K562 (cell line): ENCODE measurements around the gene ETV4. TPM values are rescaled to one million over a fixed set of nuclear protein-coding genes. Genes with fewer than 3 reads are reported as not detected.
A peak's percentile ranks its signal among the peaks of the same experiment; 100 is the strongest.

ENCODE experiments used
- BCOR ChIP-seq: fragments of 450-650 bp; IDR thresholded peaks from 2 replicates; pipeline ENCODE4 v1.6.1; 2016
- CBX5 ChIP-seq: IDR thresholded peaks from 2 replicates; pipeline ENCODE4 v1.6.1; 2014; ENCODE audit warnings: low read depth, borderline replicate concordance
- CCNT2 ChIP-seq: IDR thresholded peaks from 2 replicates; pipeline ENCODE4 v1.6.1; 2011; ENCODE audit warnings: borderline replicate concordance, low read depth, mild to moderate bottlenecking, moderate library complexity, mixed read lengths, low read length; ENCODE audit not compliant: insufficient read length; ENCODE audit errors: extremely low read depth
- CHD1 ChIP-seq: fragments of 200-600 bp; sonication (generic); IDR thresholded peaks from one replicate; pipeline ENCODE4 v1.6.1; 2012; ENCODE audit warnings: mild to moderate bottlenecking, moderate library complexity, low read length, inconsistent platforms
- CREM ChIP-seq: IDR thresholded peaks from 2 replicates; pipeline ENCODE4 v1.6.1; 2014; ENCODE audit warnings: antibody characterized with exemption, low read depth
- CXXC5 ChIP-seq: fragments of 250-450 bp; sonication (Bioruptor Pico); IDR thresholded peaks from 2 replicates; pipeline ENCODE4 v1.8.0; 2022; ENCODE audit warnings: inconsistent platforms, mild to moderate bottlenecking, moderate library complexity
- DMBX1 ChIP-seq: fragments of 250-450 bp; sonication (Bioruptor Pico); IDR thresholded peaks from 2 replicates; pipeline ENCODE4 v1.8.0; 2022; ENCODE audit warnings: inconsistent platforms, mild to moderate bottlenecking, moderate library complexity, borderline replicate concordance
- EGR1 ChIP-seq: fragments of 450-650 bp; conservative IDR thresholded peaks from 2 replicates; pipeline ENCODE4 v1.6.1; 2017; ENCODE audit warnings: mild to moderate bottlenecking
- FUS ChIP-seq: fragments of 200-400 bp; formaldehyde crosslinking; optimal IDR thresholded peaks from 2 replicates; pipeline ENCODE3; 2017; ENCODE audit warnings: low read depth, low read length
- HDAC2 ChIP-seq: fragments of 450-650 bp; IDR thresholded peaks from 2 replicates; pipeline ENCODE4 v1.6.1; 2016; ENCODE audit warnings: mild to moderate bottlenecking
- KDM1A ChIP-seq, 2 experiments: fragments of 450-650 bp; IDR thresholded peaks; 2 replicates each; pipeline ENCODE4 v1.6.1; 2016; ENCODE audit warnings: mild to moderate bottlenecking in 2 of 2
- KDM2B ChIP-seq: fragments of 250-450 bp; sonication (Bioruptor Pico); IDR thresholded peaks from 2 replicates; pipeline ENCODE4 v1.8.0; 2021; ENCODE audit warnings: mild to moderate bottlenecking, moderate library complexity
- KHSRP ChIP-seq: fragments of 450-650 bp; IDR thresholded peaks from 2 replicates; pipeline ENCODE4 v1.6.1; 2017
- MAZ ChIP-seq, 2 experiments: fragments of 450-650 bp in 1 of 2; sonication (generic) in 1 of 2; formaldehyde crosslinking; IDR thresholded peaks in 1 of 2; conservative IDR thresholded peaks in 1 of 2; 2 replicates each; pipeline versions ENCODE4 v1.4.0 to v1.5.0; 2020; ENCODE audit warnings: mild to moderate bottlenecking in 1 of 2, missing genetic modification reagents in 1 of 2
- MCM2 ChIP-seq: fragments of 450-650 bp; IDR thresholded peaks from 2 replicates; pipeline ENCODE4 v1.6.1; 2017; ENCODE audit warnings: low read depth, mild to moderate bottlenecking
- MYC ChIP-seq, 2 experiments: fragments of 250-450 bp in 1 of 2; sonication (Bioruptor Pico) in 1 of 2; IDR thresholded peaks; 2 replicates each; pipeline versions ENCODE4 v1.5.1 to v1.6.1; 2012 to 2021; ENCODE audit warnings: low read depth in 2 of 2, borderline replicate concordance in 1 of 2, improper control_type of control experiment in 1 of 2, low read length in 1 of 2, mild to moderate bottlenecking in 1 of 2, moderate library complexity in 1 of 2
- PHF21A ChIP-seq: fragments of 450-650 bp; IDR thresholded peaks from 2 replicates; pipeline ENCODE4 v1.6.1; 2017; ENCODE audit warnings: low read depth, borderline replicate concordance
- PYGO2 ChIP-seq: fragments of 450-650 bp; IDR thresholded peaks from 2 replicates; pipeline ENCODE4 v1.6.1; 2016; ENCODE audit warnings: mild to moderate bottlenecking, missing genetic modification characterization, moderate library complexity, missing compliant biosample characterization
- STAT5B ChIP-seq: fragments of 250-450 bp; sonication (Bioruptor Pico); IDR thresholded peaks from 2 replicates; pipeline ENCODE4 v1.8.0; 2021; ENCODE audit warnings: mild to moderate bottlenecking, inconsistent platforms
- SUPT5H ChIP-seq: fragments of 450-650 bp; IDR thresholded peaks from 2 replicates; pipeline ENCODE4 v1.6.1; 2016
- TAF1 ChIP-seq: IDR thresholded peaks from 2 replicates; pipeline ENCODE4 v1.6.1; 2011; ENCODE audit warnings: mild to moderate bottlenecking, low read length, moderate library complexity; ENCODE audit not compliant: insufficient read depth, control insufficient read depth, severe bottlenecking; ENCODE audit errors: extremely low read depth
- TAL1 ChIP-seq: fragments of 450-650 bp; IDR thresholded peaks from 2 replicates; pipeline ENCODE4 v1.6.1; 2016; ENCODE audit warnings: mild to moderate bottlenecking
- TCF3 ChIP-seq: sonication (generic); formaldehyde crosslinking; IDR thresholded peaks from 2 replicates; pipeline ENCODE4 v1.4.0; 2020; ENCODE audit warnings: mild to moderate bottlenecking, missing genetic modification reagents
- ZBTB7A ChIP-seq: IDR thresholded peaks from 2 replicates; pipeline ENCODE4 v1.6.1; 2011; ENCODE audit warnings: low read depth, mild to moderate bottlenecking, low read length, moderate library complexity, borderline replicate concordance; ENCODE audit not compliant: control insufficient read depth
- ZFP36 ChIP-seq: fragments of 150-350 bp; IDR thresholded peaks from 2 replicates; pipeline ENCODE4 v1.6.1; 2018; ENCODE audit warnings: low read length, low read depth; ENCODE audit not compliant: partially characterized antibody
- ZNF57 ChIP-seq: fragments of 450-650 bp; formaldehyde crosslinking; IDR thresholded peaks from 2 replicates; pipeline ENCODE4 v1.4.0; 2020; ENCODE audit warnings: mild to moderate bottlenecking, moderate library complexity
- polyA plus RNA-seq, 8 experiments: library from polyadenylated mRNA; depleted of rRNA in 4 of 8; stranded (reverse) in 5 of 8; unstranded in 3 of 8; fragments of >200 nt; fragmentation: Nextera tagmentation in 2 of 8; fragmentation: Illumina TruSeq in 1 of 8; extraction: Ambion mirVana in 2 of 8; extraction: Trizol in 1 of 8; gene quantifications; 2 replicates each; pipeline versions ENCODE4 v1.2.1 to v1.2.3, GENCODE V29; 2011 to 2014; ENCODE audit warnings: inconsistent platforms in 1 of 8, missing spikeins in 1 of 8
- total RNA-seq, 7 experiments: library from RNA; depleted of rRNA in 6 of 7; stranded (reverse); fragments of >200 nt in 6 of 7; fragmentation: Illumina TruSeq in 2 of 7; extraction: Trizol in 2 of 7; gene quantifications; 2 replicates each; pipeline versions ENCODE4 v1.2.1 to v1.2.3, GENCODE V29; 2011 to 2021; ENCODE audit warnings: low replicate concordance in 1 of 7
- TF ChIP-seq, protein P1 (sequence below): sonication (generic); IDR thresholded peaks from 2 replicates; pipeline ENCODE4 v1.6.1; 2016
- TF ChIP-seq, protein P2 (sequence below): fragments of 250-450 bp; sonication (Bioruptor Pico); IDR thresholded peaks from 2 replicates; pipeline ENCODE4 v1.5.0; 2021

Gene ETV4
- total and polyA plus RNA-seq, 9 of the 15 experiments (the other 6 are each of a cell fraction or from before 2014, with no cell fraction given), result 5.5 to 66.3 (median 28.2) TPM

DNA sequence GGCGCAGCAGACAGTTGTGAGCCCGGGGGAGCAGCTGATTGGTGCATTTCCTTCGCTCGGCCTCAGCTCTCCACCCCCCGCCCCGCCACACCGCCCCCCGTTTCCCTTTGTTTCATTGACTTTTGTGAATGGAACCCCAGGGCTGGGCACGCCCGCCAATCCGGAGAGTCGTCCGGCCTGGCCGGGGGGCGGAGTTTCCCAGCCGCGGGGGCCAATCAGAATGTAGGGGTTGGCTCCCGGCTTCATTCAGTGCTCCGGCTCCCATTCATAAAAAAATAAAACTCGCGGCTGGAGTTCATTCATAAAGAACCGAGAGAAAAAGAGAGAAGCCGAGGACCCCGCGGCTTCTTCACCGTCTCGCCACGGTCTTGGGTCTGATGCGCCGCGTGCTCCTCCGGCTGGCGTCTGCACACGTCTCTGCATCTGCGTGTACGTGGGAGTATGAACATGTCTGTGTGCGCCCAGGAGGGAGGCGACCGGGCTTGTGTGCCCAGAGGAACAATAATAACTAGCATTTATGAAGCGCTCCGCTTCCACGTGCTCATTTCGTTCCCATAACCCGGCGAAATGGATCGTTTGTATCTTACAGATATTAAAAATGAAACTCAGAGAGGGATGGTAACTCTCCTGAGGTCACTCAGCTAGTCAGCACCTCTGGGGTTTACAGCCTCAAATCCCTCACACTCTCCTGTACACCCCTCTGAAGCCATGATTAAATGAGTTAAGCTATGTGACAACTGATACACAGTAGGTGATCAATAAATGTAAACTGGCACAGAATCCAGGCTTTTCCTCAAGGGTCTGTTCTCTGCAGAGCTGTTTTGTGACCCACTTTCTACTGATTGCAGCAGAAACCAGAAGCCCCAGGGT lies at the start of gene ETV4 (continued):
- TF ChIP-seq ZNF57 (CRISPR knock-in tag) (no peak), FUS (no peak), STAT5B (CRISPR knock-in tag) (no peak), EGR1 (peak; percentile 66), BCOR (peak; percentile 72), CHD1 (no peak), TAF1 (peak; percentile 51), KDM2B (CRISPR knock-in tag) (0 out of 2 replicates have a peak, but pooled peaks have one; percentile 35), DMBX1 (CRISPR knock-in tag) (peak; percentile 17; the same call in 1 of the 2 replicates), MYC (IDR thresholded peaks at IDR 0.05; ENCODE audit: low read depth, low read length) (peak; percentile 32; the same call in 1 of the 2 replicates), MYC (CRISPR knock-in tag; IDR thresholded peaks at IDR 0.05; ENCODE audit: borderline replicate concordance, low read depth) (no peak), TCF3 (CRISPR knock-in tag) (no peak), PYGO2 (tag) (no peak), ZBTB7A (peak; percentile 45; the same call in 1 of the 2 replicates), TAL1 (no peak), KHSRP (no peak), CBX5 (no peak), HDAC2 (peak; percentile 36; the same call in 1 of the 2 replicates), MAZ (CRISPR knock-in tag; conservative IDR thresholded peaks at IDR 0.05 in 1 of 2, IDR thresholded peaks at IDR 0.05 in 1 of 2) (peak in 1 of 2 experiments; percentile 67; a peak in 2 of 4 replicates), SUPT5H (peak; percentile 27; the same call in 1 of the 2 replicates), CCNT2 (peak; percentile 85), CREM (peak; percentile 61; the same call in 1 of the 2 replicates), PHF21A (no peak), CXXC5 (CRISPR knock-in tag) (peak; percentile 43; the same call in 1 of the 2 replicates), KDM1A (IDR thresholded peaks at IDR 0.05) (peak in 1 of 2 experiments; percentile 88; a peak in 3 of 4 replicates), MCM2 (no peak), ZFP36 (peak; percentile 49)
- TF ChIP-seq, protein P1, sequence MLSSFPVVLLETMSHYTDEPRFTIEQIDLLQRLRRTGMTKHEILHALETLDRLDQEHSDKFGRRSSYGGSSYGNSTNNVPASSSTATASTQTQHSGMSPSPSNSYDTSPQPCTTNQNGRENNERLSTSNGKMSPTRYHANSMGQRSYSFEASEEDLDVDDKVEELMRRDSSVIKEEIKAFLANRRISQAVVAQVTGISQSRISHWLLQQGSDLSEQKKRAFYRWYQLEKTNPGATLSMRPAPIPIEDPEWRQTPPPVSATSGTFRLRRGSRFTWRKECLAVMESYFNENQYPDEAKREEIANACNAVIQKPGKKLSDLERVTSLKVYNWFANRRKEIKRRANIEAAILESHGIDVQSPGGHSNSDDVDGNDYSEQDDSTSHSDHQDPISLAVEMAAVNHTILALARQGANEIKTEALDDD, result no peak
- TF ChIP-seq, protein P2, sequence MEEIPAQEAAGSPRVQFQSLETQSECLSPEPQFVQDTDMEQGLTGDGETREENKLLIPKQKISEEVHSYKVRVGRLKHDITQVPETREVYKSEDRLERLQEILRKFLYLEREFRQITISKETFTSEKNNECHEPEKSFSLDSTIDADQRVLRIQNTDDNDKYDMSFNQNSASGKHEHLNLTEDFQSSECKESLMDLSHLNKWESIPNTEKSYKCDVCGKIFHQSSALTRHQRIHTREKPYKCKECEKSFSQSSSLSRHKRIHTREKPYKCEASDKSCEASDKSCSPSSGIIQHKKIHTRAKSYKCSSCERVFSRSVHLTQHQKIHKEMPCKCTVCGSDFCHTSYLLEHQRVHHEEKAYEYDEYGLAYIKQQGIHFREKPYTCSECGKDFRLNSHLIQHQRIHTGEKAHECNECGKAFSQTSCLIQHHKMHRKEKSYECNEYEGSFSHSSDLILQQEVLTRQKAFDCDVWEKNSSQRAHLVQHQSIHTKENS (CRISPR knock-in tag), result no peak
